ENCODE data around the gene XYLT2. TPM values are rescaled to one million over a fixed set of nuclear protein-coding genes. Genes with fewer than 3 reads are reported as not detected.

XYLT2 gene
- polyA plus RNA-seq, 3 donors = 4.4 to 10.2 (median 4.4) TPM

GRCh38 chr17:50317121-50317520, 28.8 kb upstream of the XYLT2 start:
- Mint-ChIP-seq H3K4me1 (no peaks in the 10 kb centered on the region), H3K36me3 (no peaks in the 10 kb centered on the region), H3K4me3 (no peak overlapping the region), H3K27ac (no peak overlapping the region), H3K9me3 (no peaks in the 10 kb centered on the region), H3K27me3 (ENCODE audit: low read depth in 3 of 3) (peaks cover 3 to 7% (median 6%) of the 10 kb centered on the region in 3 donors)
- no peak for DNase-seq
- no peak overlapping the region for H3K4me2 ChIP-seq (replicated peaks; ENCODE audit: extremely low read depth, low read length, poor library complexity, severe bottlenecking)
- 100% methylated on average over 2 of the region's 2 CpGs for WGBS (ENCODE audit: insufficient coverage)
- H3K4me1 ChIP-seq (ENCODE audit: control insufficient read depth in 1 of 2, insufficient read depth in 2 of 2, low read length in 2 of 2) = no peaks in the 10 kb centered on the region
- no peaks in the 10 kb centered on the region for H3K36me3 ChIP-seq (replicated peaks in 1 of 2; ENCODE audit: control insufficient read depth in 1 of 2, insufficient read depth in 2 of 2, low read length in 2 of 2)
- no peaks in the 10 kb centered on the region for H3K79me2 ChIP-seq (ENCODE audit: insufficient read depth, low read length)
- TF ChIP-seq CTCF (IDR thresholded peaks at IDR 0.05) = no peak
- intact Hi-C loops (cut with micrococcal nuclease) = no loop called here
- no peaks in the 10 kb centered on the region for H3K9me3 ChIP-seq (replicated peaks in 1 of 2; ENCODE audit: control insufficient read depth in 1 of 2, insufficient read depth in 1 of 2, low read length in 2 of 2)
- H3K27ac ChIP-seq (ENCODE audit: low read depth in 1 of 2, low read length in 2 of 2) = no peak overlapping the region
- H3K9ac ChIP-seq (ENCODE audit: insufficient read depth, low read length, poor library complexity, severe bottlenecking) = no peak overlapping the region
- no peaks in the 10 kb centered on the region for H4K20me1 ChIP-seq (ENCODE audit: insufficient read depth, low read length)
- H2AFZ ChIP-seq (ENCODE audit: insufficient read depth, low read depth, low read length, poor library complexity, severe bottlenecking) = no peak overlapping the region
- no peaks in the 10 kb centered on the region for H3K27me3 ChIP-seq (ENCODE audit: control insufficient read depth in 2 of 2, insufficient read depth in 2 of 2, low read length in 2 of 2)
- no peak overlapping the region for H3K4me3 ChIP-seq (replicated peaks in 1 of 3; ENCODE audit: low read depth in 2 of 3, low read length in 3 of 3)

GRCh38 chr17:50318501-50319285, 27.2 kb upstream of the XYLT2 start:
- no peaks in the 10 kb centered on the region for H3K4me1 Mint-ChIP-seq
- Histone ChIP-seq H4K20me1 (ENCODE audit: insufficient read depth, low read length) (no peaks in the 10 kb centered on the region), H3K36me3 (replicated peaks in 1 of 2; ENCODE audit: control insufficient read depth in 1 of 2, insufficient read depth in 2 of 2, low read length in 2 of 2) (no peaks in the 10 kb centered on the region), H3K27me3 (ENCODE audit: control insufficient read depth in 2 of 2, insufficient read depth in 2 of 2, low read length in 2 of 2) (no peaks in the 10 kb centered on the region), H3K9ac (ENCODE audit: insufficient read depth, low read length, poor library complexity, severe bottlenecking) (no peak overlapping the region), H3K9me3 (replicated peaks in 1 of 2; ENCODE audit: control insufficient read depth in 1 of 2, insufficient read depth in 1 of 2, low read length in 2 of 2) (no peaks in the 10 kb centered on the region), H3K4me1 (ENCODE audit: control insufficient read depth in 1 of 2, insufficient read depth in 2 of 2, low read length in 2 of 2) (no peaks in the 10 kb centered on the region), H3K4me3 (replicated peaks in 1 of 3; ENCODE audit: low read depth in 2 of 3, low read length in 3 of 3) (no peak overlapping the region), H2AFZ (ENCODE audit: insufficient read depth, low read depth, low read length, poor library complexity, severe bottlenecking) (no peak overlapping the region), H3K4me2 (replicated peaks; ENCODE audit: extremely low read depth, low read length, poor library complexity, severe bottlenecking) (no peak overlapping the region), H3K27ac (ENCODE audit: low read depth in 1 of 2, low read length in 2 of 2) (no peak overlapping the region), H3K79me2 (ENCODE audit: insufficient read depth, low read length) (no peaks in the 10 kb centered on the region)
- H3K36me3 Mint-ChIP-seq = no peaks in the 10 kb centered on the region
- H3K27me3 Mint-ChIP-seq (ENCODE audit: low read depth in 3 of 3) = peaks cover 2 to 3% (median 2%) of the 10 kb centered on the region in 3 donors
- TF ChIP-seq CTCF (IDR thresholded peaks at IDR 0.05) = no peak
- no peak overlapping the region for H3K27ac Mint-ChIP-seq
- WGBS (ENCODE audit: insufficient coverage) = 96% methylated on average over 5 of the region's 10 CpGs
- intact Hi-C loops (cut with micrococcal nuclease) = no loop called here
- DNase-seq = no peak
- no peak overlapping the region for H3K4me3 Mint-ChIP-seq
- H3K9me3 Mint-ChIP-seq = no peaks in the 10 kb centered on the region
